ENCODE results near the gene DPM3.
"Not testable (repeated sequence)": the region's sequence is repeated elsewhere in the genome, so short reads cannot be mapped to it uniquely, and the experiment has no call there.

DPM3 gene

GRCh38 chr1:155155996-155156643, 15.8 kb upstream of the DPM3 start:
- not testable (repeated sequence) for H3K9me3 ChIP-seq (ENCODE audit: control insufficient read depth in 1 of 2, low read length in 2 of 2); H3K4me1 ChIP-seq (ENCODE audit: control insufficient read depth in 1 of 2, insufficient read depth in 2 of 2, low read length in 2 of 2); H3K9ac ChIP-seq (ENCODE audit: low read depth in 1 of 2, low read length in 2 of 2); H3K27me3 ChIP-seq (ENCODE audit: control insufficient read depth in 1 of 2, insufficient read depth in 2 of 2, low read length in 2 of 2); H3K4me3 ChIP-seq (ENCODE audit: low read depth in 1 of 2, low read length in 2 of 2); H3K36me3 ChIP-seq (ENCODE audit: control insufficient read depth in 1 of 2, insufficient read depth in 2 of 2, low read length in 2 of 2); H3K27ac ChIP-seq (ENCODE audit: low read depth, low read length)

DNA sequence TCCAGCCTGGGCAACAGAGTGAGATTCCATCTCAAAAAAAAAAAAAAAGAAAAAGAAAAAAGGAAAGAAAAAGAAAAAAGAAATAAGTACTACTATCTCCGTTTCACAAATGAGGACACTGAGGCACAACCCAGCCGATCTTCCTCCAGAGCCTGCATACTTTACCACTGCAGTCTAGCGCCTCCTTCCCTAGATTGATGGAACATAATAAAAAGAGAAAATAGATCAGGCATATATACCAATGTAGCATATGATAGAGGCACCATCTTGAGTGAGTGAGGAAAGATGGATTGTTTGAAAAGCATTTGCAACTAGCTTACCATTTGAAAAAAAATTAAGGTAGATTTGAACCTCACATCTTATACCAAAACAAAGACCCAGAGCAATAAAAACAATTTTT, 5.2 kb upstream of the DPM3 start:
- H3K4me1 ChIP-seq (ENCODE audit: control insufficient read depth in 1 of 2, insufficient read depth in 2 of 2, low read length in 2 of 2): no peaks in the 10 kb centered on the region
- H3K27ac ChIP-seq (ENCODE audit: low read depth, low read length): no peak overlapping the region
- no peak overlapping the region for H3K4me3 ChIP-seq (ENCODE audit: low read depth in 1 of 2, low read length in 2 of 2)
- no peaks in the 10 kb centered on the region for H3K9me3 ChIP-seq (ENCODE audit: control insufficient read depth in 1 of 2, low read length in 2 of 2)
- H3K9ac ChIP-seq (ENCODE audit: low read depth in 1 of 2, low read length in 2 of 2): no peak overlapping the region
- H3K36me3 ChIP-seq (ENCODE audit: control insufficient read depth in 1 of 2, insufficient read depth in 2 of 2, low read length in 2 of 2): no peaks in the 10 kb centered on the region
- no peaks in the 10 kb centered on the region for H3K27me3 ChIP-seq (ENCODE audit: control insufficient read depth in 1 of 2, insufficient read depth in 2 of 2, low read length in 2 of 2)

DNA sequence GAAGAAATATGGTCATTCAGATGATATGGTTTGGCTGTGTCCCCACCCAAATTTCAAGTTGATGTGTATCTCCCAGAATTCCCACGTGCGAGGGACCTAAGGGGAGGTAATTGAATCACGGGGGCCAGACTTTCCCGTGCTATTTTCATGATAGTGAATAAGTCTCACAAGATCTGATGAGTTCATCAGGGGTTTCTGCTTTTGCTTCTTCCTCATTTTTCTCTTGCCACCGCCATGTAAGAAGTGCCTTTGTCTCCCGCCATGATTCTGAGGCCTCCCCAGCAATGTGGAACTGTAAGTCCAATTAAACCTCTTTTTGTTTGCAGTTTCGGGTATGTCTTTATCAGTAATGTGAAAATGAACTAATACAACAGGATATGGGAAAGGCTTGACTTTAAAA, 1.4 kb upstream of the DPM3 start:
- H3K4me3 ChIP-seq (ENCODE audit: low read depth in 1 of 2, low read length in 2 of 2): no peak overlapping the region
- H3K4me1 ChIP-seq (ENCODE audit: control insufficient read depth in 1 of 2, insufficient read depth in 2 of 2, low read length in 2 of 2): peaks cover 21 to 23% of the 10 kb centered on the region in 2 donors
- H3K27ac ChIP-seq (ENCODE audit: low read depth, low read length): no peak overlapping the region
- no peaks in the 10 kb centered on the region for H3K27me3 ChIP-seq (ENCODE audit: control insufficient read depth in 1 of 2, insufficient read depth in 2 of 2, low read length in 2 of 2)
- H3K9me3 ChIP-seq (ENCODE audit: control insufficient read depth in 1 of 2, low read length in 2 of 2): no peaks in the 10 kb centered on the region
- H3K36me3 ChIP-seq (ENCODE audit: control insufficient read depth in 1 of 2, insufficient read depth in 2 of 2, low read length in 2 of 2): peaks cover 0 to 4% of the 10 kb centered on the region in 2 donors
- H3K9ac ChIP-seq (ENCODE audit: low read depth in 1 of 2, low read length in 2 of 2): no peak overlapping the region

GRCh38 chr1:155140630-155140953, 261 bp upstream of the DPM3 start:
- H3K4me3 ChIP-seq (ENCODE audit: low read depth in 1 of 2, low read length in 2 of 2): peak overlapping the region; percentile 81 to 96
- H3K36me3 ChIP-seq (ENCODE audit: control insufficient read depth in 1 of 2, insufficient read depth in 2 of 2, low read length in 2 of 2): peaks cover 0 to 4% of the 10 kb centered on the region in 2 donors
- no peaks in the 10 kb centered on the region for H3K27me3 ChIP-seq (ENCODE audit: control insufficient read depth in 1 of 2, insufficient read depth in 2 of 2, low read length in 2 of 2)
- peak overlapping the region in 1 of 2 donors; percentile 100 for H3K9ac ChIP-seq (ENCODE audit: low read depth in 1 of 2, low read length in 2 of 2)
- no peak overlapping the region for H3K27ac ChIP-seq (ENCODE audit: low read depth, low read length)
- peaks cover 23 to 25% of the 10 kb centered on the region in 2 donors for H3K4me1 ChIP-seq (ENCODE audit: control insufficient read depth in 1 of 2, insufficient read depth in 2 of 2, low read length in 2 of 2)
- H3K9me3 ChIP-seq (ENCODE audit: control insufficient read depth in 1 of 2, low read length in 2 of 2): no peaks in the 10 kb centered on the region

- peak overlapping the region; percentile 77 to 87 for H3K4me3 ChIP-seq (ENCODE audit: low read depth in 1 of 2, low read length in 2 of 2)
- peak overlapping the region; percentile 58 for H3K27ac ChIP-seq (ENCODE audit: low read depth, low read length)
Observed at GRCh38 chr1:155137154-155137949, 3.0 kb downstream of the DPM3 start.

DNA sequence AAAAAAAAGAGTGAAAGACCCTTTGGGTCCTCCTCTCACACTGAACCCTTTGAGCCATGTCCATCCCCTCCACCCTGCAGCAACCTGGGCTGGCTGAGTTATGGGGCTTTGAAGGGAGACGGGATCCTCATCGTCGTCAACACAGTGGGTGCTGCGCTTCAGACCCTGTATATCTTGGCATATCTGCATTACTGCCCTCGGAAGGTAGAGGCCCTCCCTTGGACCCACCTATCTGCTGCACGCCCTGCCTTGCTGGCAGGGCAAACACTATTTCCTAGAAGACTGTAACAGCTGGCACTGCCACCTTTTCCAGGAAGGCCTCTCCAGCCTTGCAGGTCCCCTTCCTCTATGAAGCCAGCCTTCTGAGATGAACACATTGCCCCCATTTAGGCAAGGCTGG, 3.6 kb downstream of the DPM3 start:
- Histone ChIP-seq H3K9me3 (ENCODE audit: control insufficient read depth in 1 of 2, low read length in 2 of 2) (no peaks in the 10 kb centered on the region), H3K36me3 (ENCODE audit: control insufficient read depth in 1 of 2, insufficient read depth in 2 of 2, low read length in 2 of 2) (peaks cover 7 to 25% of the 10 kb centered on the region in 2 donors), H3K4me1 (ENCODE audit: control insufficient read depth in 1 of 2, insufficient read depth in 2 of 2, low read length in 2 of 2) (peaks cover 44 to 53% of the 10 kb centered on the region in 2 donors), H3K9ac (ENCODE audit: low read depth in 1 of 2, low read length in 2 of 2) (peak overlapping the region; percentile 76 to 80), H3K27ac (ENCODE audit: low read depth, low read length) (peak overlapping the region; percentile 58), H3K27me3 (ENCODE audit: control insufficient read depth in 1 of 2, insufficient read depth in 2 of 2, low read length in 2 of 2) (no peaks in the 10 kb centered on the region), H3K4me3 (ENCODE audit: low read depth in 1 of 2, low read length in 2 of 2) (peak overlapping the region; percentile 77 to 87)

More at GRCh38 chr1:155137154-155137949, 3.0 kb downstream of the DPM3 start:
- peak overlapping the region; percentile 76 to 80 for H3K9ac ChIP-seq (ENCODE audit: low read depth in 1 of 2, low read length in 2 of 2)
- H3K27me3 ChIP-seq (ENCODE audit: control insufficient read depth in 1 of 2, insufficient read depth in 2 of 2, low read length in 2 of 2): no peaks in the 10 kb centered on the region
- H3K4me1 ChIP-seq (ENCODE audit: control insufficient read depth in 1 of 2, insufficient read depth in 2 of 2, low read length in 2 of 2): peaks cover 42 to 49% of the 10 kb centered on the region in 2 donors
- peaks cover 5 to 22% of the 10 kb centered on the region in 2 donors for H3K36me3 ChIP-seq (ENCODE audit: control insufficient read depth in 1 of 2, insufficient read depth in 2 of 2, low read length in 2 of 2)
- no peaks in the 10 kb centered on the region for H3K9me3 ChIP-seq (ENCODE audit: control insufficient read depth in 1 of 2, low read length in 2 of 2)

GRCh38 chr1:155135415-155136028, 4.8 kb downstream of the DPM3 start, which contains the start of gene SLC50A1:
TSS of gene SLC50A1 (plus strand) at chr1:155135852. CDS start at chr1:155135912, 60 bp downstream.
- peak within 1 kb of the TSS; percentile 98 for H3K27ac ChIP-seq (ENCODE audit: low read depth, low read length)
- H3K4me3 ChIP-seq (ENCODE audit: low read depth in 1 of 2, low read length in 2 of 2): peak within 1 kb of the TSS; percentile 77 to 87
- peaks cover 51 to 64% of the 10 kb centered on the region in 2 donors for H3K4me1 ChIP-seq (ENCODE audit: control insufficient read depth in 1 of 2, insufficient read depth in 2 of 2, low read length in 2 of 2)
- no peaks in the 10 kb centered on the region for H3K9me3 ChIP-seq (ENCODE audit: control insufficient read depth in 1 of 2, low read length in 2 of 2)
- no peaks in the 10 kb centered on the region for H3K27me3 ChIP-seq (ENCODE audit: control insufficient read depth in 1 of 2, insufficient read depth in 2 of 2, low read length in 2 of 2)
- peak within 1 kb of the TSS; percentile 76 to 94 for H3K9ac ChIP-seq (ENCODE audit: low read depth in 1 of 2, low read length in 2 of 2)
- H3K36me3 ChIP-seq (ENCODE audit: control insufficient read depth in 1 of 2, insufficient read depth in 2 of 2, low read length in 2 of 2): peaks cover 19 to 30% of the 10 kb centered on the region in 2 donors

DNA sequence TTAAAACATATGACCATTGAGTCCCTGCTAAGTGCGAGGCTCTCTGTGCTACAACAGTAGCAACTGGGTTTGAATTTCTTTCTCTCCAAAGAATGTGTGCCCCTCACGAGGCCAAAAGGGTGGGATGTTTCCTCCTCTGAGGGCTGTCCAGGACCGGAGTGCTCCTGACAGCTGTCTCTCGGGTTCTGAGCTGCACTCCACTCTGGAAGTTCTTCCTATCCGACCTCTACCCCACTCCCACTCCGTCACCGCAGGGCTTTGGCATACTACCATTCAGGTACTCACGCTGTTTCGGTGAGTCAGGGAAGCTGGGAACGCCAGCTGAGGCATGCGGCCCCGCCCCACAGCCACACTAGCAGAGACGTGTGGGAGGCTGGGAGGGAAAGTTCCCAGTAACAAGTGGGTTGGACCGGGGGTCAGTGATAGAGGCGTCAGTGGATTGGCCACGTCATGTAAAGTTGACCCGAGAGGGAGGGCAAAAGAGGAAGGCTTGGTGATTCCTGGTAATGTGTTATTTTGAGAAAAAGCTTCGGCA, 5.4 kb downstream of the DPM3 start:
- H3K9ac ChIP-seq (ENCODE audit: low read depth in 1 of 2, low read length in 2 of 2): peak overlapping the region; percentile 76 to 94
- H3K27me3 ChIP-seq (ENCODE audit: control insufficient read depth in 1 of 2, insufficient read depth in 2 of 2, low read length in 2 of 2): no peaks in the 10 kb centered on the region
- H3K9me3 ChIP-seq (ENCODE audit: control insufficient read depth in 1 of 2, low read length in 2 of 2): no peaks in the 10 kb centered on the region
- peaks cover 51 to 67% of the 10 kb centered on the region in 2 donors for H3K4me1 ChIP-seq (ENCODE audit: control insufficient read depth in 1 of 2, insufficient read depth in 2 of 2, low read length in 2 of 2)
- peak overlapping the region; percentile 98 for H3K27ac ChIP-seq (ENCODE audit: low read depth, low read length)
- peaks cover 20 to 30% of the 10 kb centered on the region in 2 donors for H3K36me3 ChIP-seq (ENCODE audit: control insufficient read depth in 1 of 2, insufficient read depth in 2 of 2, low read length in 2 of 2)
- peak overlapping the region; percentile 77 to 87 for H3K4me3 ChIP-seq (ENCODE audit: low read depth in 1 of 2, low read length in 2 of 2)

- H3K9ac ChIP-seq (ENCODE audit: low read depth in 1 of 2, low read length in 2 of 2): peak overlapping the region; percentile 76 to 94
- H3K4me1 ChIP-seq (ENCODE audit: control insufficient read depth in 1 of 2, insufficient read depth in 2 of 2, low read length in 2 of 2): peaks cover 51 to 71% of the 10 kb centered on the region in 2 donors
- peaks cover 20 to 30% of the 10 kb centered on the region in 2 donors for H3K36me3 ChIP-seq (ENCODE audit: control insufficient read depth in 1 of 2, insufficient read depth in 2 of 2, low read length in 2 of 2)
- no peaks in the 10 kb centered on the region for H3K27me3 ChIP-seq (ENCODE audit: control insufficient read depth in 1 of 2, insufficient read depth in 2 of 2, low read length in 2 of 2)
- no peaks in the 10 kb centered on the region for H3K9me3 ChIP-seq (ENCODE audit: control insufficient read depth in 1 of 2, low read length in 2 of 2)
- H3K27ac ChIP-seq (ENCODE audit: low read depth, low read length): peak overlapping the region; percentile 98
- H3K4me3 ChIP-seq (ENCODE audit: low read depth in 1 of 2, low read length in 2 of 2): peak overlapping the region; percentile 77 to 87
Observed at GRCh38 chr1:155134322-155134721, 6.0 kb downstream of the DPM3 start.

All from duodenal mucosa (tissue), 2 donors.